ENCODE results near the gene OR2D2. TPM values are rescaled to one million over a fixed set of nuclear protein-coding genes. Genes with fewer than 3 reads are reported as not detected.

Gene OR2D2
- total and polyA plus RNA-seq, 12 donors = 0.11 to 0.34 (median 0.28) TPM; not detected in 9

GRCh38 chr11:6876914-6877313 is 15.4 kb downstream of the OR2D2 start:
- TF ChIP-seq POLR2A (IDR thresholded peaks at IDR 0.05) = no peak
- no peak for TF ChIP-seq CTCF (IDR thresholded peaks at IDR 0.05)
- 66 to 89% (median 83%) methylated on average over 3 of the region's 3 CpGs for WGBS, 4 donors
- intact Hi-C loops (cut with DNase I) = no loop called here

GRCh38 chr11:6876325-6876724 is 16.0 kb downstream of the OR2D2 start, which contains the start of gene OR10A4:
Gene OR10A4 (plus strand): TSS chr11:6876625. CDS start chr11:6876648, 23 bp downstream.
- intact Hi-C loops (cut with DNase I) = no loop called here
- no peaks in the 10 kb centered on the region for H3K36me3 ChIP-seq (replicated peaks in 1 of 2)
- 68 to 96% (median 85%) methylated on average over 1 of the region's 1 CpG for WGBS, 4 donors

More at GRCh38 chr11:6876914-6877313, 15.4 kb downstream of the OR2D2 start:
- H3K4me3 ChIP-seq = no peak overlapping the region
- no peak overlapping the region for H3K27ac ChIP-seq
- H3K27me3 ChIP-seq = no peaks in the 10 kb centered on the region
- DNase-seq = no peak
- no peaks in the 10 kb centered on the region for H3K4me1 ChIP-seq (replicated peaks in 1 of 2)
- no peaks in the 10 kb centered on the region for H3K9me3 ChIP-seq (replicated peaks in 1 of 3)
- H3K36me3 ChIP-seq (replicated peaks in 1 of 2) = no peaks in the 10 kb centered on the region

GRCh38 chr11:6875761-6876160 is 16.5 kb downstream of the OR2D2 start:
- no peak for DNase-seq
- H3K27me3 ChIP-seq = no peaks in the 10 kb centered on the region
- H3K4me1 ChIP-seq (replicated peaks in 1 of 2) = no peaks in the 10 kb centered on the region
- no peak for TF ChIP-seq CTCF (IDR thresholded peaks at IDR 0.05)
- no peak for TF ChIP-seq POLR2A (IDR thresholded peaks at IDR 0.05)
- H3K9me3 ChIP-seq (replicated peaks in 1 of 3) = no peaks in the 10 kb centered on the region
- intact Hi-C loops (cut with DNase I) = no loop called here
- H3K4me3 ChIP-seq = no peak overlapping the region
- WGBS, 4 donors = 67 to 77% (median 72%) methylated on average over 2 of the region's 2 CpGs
- H3K36me3 ChIP-seq (replicated peaks in 1 of 2) = no peaks in the 10 kb centered on the region
- H3K27ac ChIP-seq = no peak overlapping the region

More at GRCh38 chr11:6876325-6876724, 16.0 kb downstream of the OR2D2 start, which contains the start of gene OR10A4:
- H3K9me3 ChIP-seq (replicated peaks in 1 of 3) = no peaks in the 10 kb centered on the region
- DNase-seq = no peak
- no peak within 1 kb of the TSS for H3K4me3 ChIP-seq
- TF ChIP-seq POLR2A (IDR thresholded peaks at IDR 0.05) (no peak), CTCF (IDR thresholded peaks at IDR 0.05) (no peak)
- H3K4me1 ChIP-seq (replicated peaks in 1 of 2) = no peaks in the 10 kb centered on the region
- no peak within 1 kb of the TSS for H3K27ac ChIP-seq
- no peaks in the 10 kb centered on the region for H3K27me3 ChIP-seq

GRCh38 chr11:6871278-6871677 is 21.0 kb downstream of the OR2D2 start:
- H3K27me3 ChIP-seq = no peaks in the 10 kb centered on the region
- intact Hi-C loops (cut with DNase I) = no loop called here
- no peak overlapping the region for H3K4me3 ChIP-seq
- TF ChIP-seq CTCF (IDR thresholded peaks at IDR 0.05) = no peak
- no peak for TF ChIP-seq POLR2A (IDR thresholded peaks at IDR 0.05)
- WGBS, 4 donors = 73 to 88% (median 82%) methylated on average over 1 of the region's 1 CpG
- H3K27ac ChIP-seq = no peak overlapping the region
- no peak for DNase-seq
- H3K4me1 ChIP-seq (replicated peaks in 1 of 2) = no peaks in the 10 kb centered on the region
- no peaks in the 10 kb centered on the region for H3K9me3 ChIP-seq (replicated peaks in 1 of 3)
- H3K36me3 ChIP-seq (replicated peaks in 1 of 2) = no peaks in the 10 kb centered on the region
